ENCODE results near the gene FNBP1. TPM values are rescaled to one million over a fixed set of nuclear protein-coding genes. Genes with fewer than 3 reads are reported as not detected.

The FNBP1 gene
- total RNA-seq, 1 donor from 2014 or later, result 87.2 TPM

- H3K36me3 ChIP-seq, result no peaks in the 10 kb centered on the region
- intact Hi-C loops (cut with DNase I), result no loop called here
- H3K4me3 ChIP-seq, result no peak overlapping the region
- H3K9me3 ChIP-seq, result no peaks in the 10 kb centered on the region
- peaks cover 3 to 20% of the 10 kb centered on the region in 2 donors for H3K4me1 ChIP-seq
- TF ChIP-seq CTCF (IDR thresholded peaks at IDR 0.05), result no peak
- no peaks in the 10 kb centered on the region for H3K27me3 ChIP-seq
- no peak for DNase-seq (ENCODE audit: low spot score in 2 of 2)
- peak overlapping the region; percentile 38 to 55 for H3K27ac ChIP-seq
Observed at GRCh38 chr9:130045725-130046450, 2.9 kb upstream of the FNBP1 start.

- Histone ChIP-seq H3K9me3 (no peaks in the 10 kb centered on the region), H3K4me1 (peaks cover 3 to 26% of the 10 kb centered on the region in 2 donors), H3K4me3 (peak overlapping the region; percentile 86 to 94), H3K27ac (peak overlapping the region; percentile 93 to 95), H3K27me3 (no peaks in the 10 kb centered on the region), H3K36me3 (no peaks in the 10 kb centered on the region)
- intact Hi-C loops (cut with DNase I), result loop anchor here (1.0 to 2.0 kb wide), 4 partner anchors 49 to 159 kb away; no protein-coding TSS in a partner anchor
- peak in 1 of 2 donors; percentile 85 for DNase-seq (ENCODE audit: low spot score in 2 of 2)
- peak; percentile 0 to 45 (median 26) for TF ChIP-seq CTCF (IDR thresholded peaks at IDR 0.05)
Observed at GRCh38 chr9:130043654-130044623, 950 bp upstream of the FNBP1 start.

GRCh38 chr9:130042406-130042884 lies 544 bp downstream of the FNBP1 start:
- peak in 1 of 2 donors; percentile 67 for DNase-seq (ENCODE audit: low spot score in 2 of 2)
- peak overlapping the region; percentile 93 to 95 for H3K27ac ChIP-seq
- H3K9me3 ChIP-seq, result no peaks in the 10 kb centered on the region
- H3K27me3 ChIP-seq, result no peaks in the 10 kb centered on the region
- TF ChIP-seq CTCF (IDR thresholded peaks at IDR 0.05), result no peak
- H3K4me3 ChIP-seq, result peak overlapping the region; percentile 86 to 94
- no peaks in the 10 kb centered on the region for H3K36me3 ChIP-seq
- intact Hi-C loops (cut with DNase I), result loop anchor here (2.0 kb wide), 3 partner anchors 48 to 108 kb away; no protein-coding TSS in a partner anchor
- peaks cover 3 to 28% of the 10 kb centered on the region in 2 donors for H3K4me1 ChIP-seq

- Histone ChIP-seq H3K9me3 (no peaks in the 10 kb centered on the region), H3K27ac (peak overlapping the region; percentile 93 to 95), H3K27me3 (no peaks in the 10 kb centered on the region), H3K4me3 (peak overlapping the region; percentile 86 to 94), H3K36me3 (no peaks in the 10 kb centered on the region), H3K4me1 (peaks cover 3 to 28% of the 10 kb centered on the region in 2 donors)
- TF ChIP-seq CTCF (IDR thresholded peaks at IDR 0.05), result no peak
- DNase-seq (ENCODE audit: low spot score in 2 of 2), result peak in 1 of 2 donors; percentile 66
- intact Hi-C loops (cut with DNase I), result loop anchor here (2.0 kb wide), 3 partner anchors 47 to 107 kb away; no protein-coding TSS in a partner anchor
Observed at GRCh38 chr9:130041648-130042405, 1.2 kb downstream of the FNBP1 start.
